Measurements from ENCODE around the gene CACNG1.

Gene CACNG1

GRCh38 chr17:67105213-67105612 lies 60.9 kb downstream of the CACNG1 start:
- Histone ChIP-seq H3K9ac (ENCODE audit: low read depth, low read length) (no peak overlapping the region), H3K4me1 (ENCODE audit: insufficient read depth, low read length) (no peaks in the 10 kb centered on the region), H3K9me3 (ENCODE audit: insufficient read depth, low read length, severe bottlenecking) (no peaks in the 10 kb centered on the region), H3K79me2 (ENCODE audit: insufficient read depth, low read length) (peaks cover 8% of the 10 kb centered on the region; the same call in 1 of the 2 replicates), H3K36me3 (ENCODE audit: insufficient read depth, low read length) (peaks cover 60% of the 10 kb centered on the region), H3K27ac (ENCODE audit: low read length) (no peak overlapping the region), H4K20me1 (ENCODE audit: insufficient read depth, low read length) (peaks cover 4% of the 10 kb centered on the region; the same call in 1 of the 2 replicates), H3K27me3 (ENCODE audit: insufficient read depth, low read length, poor library complexity) (no peaks in the 10 kb centered on the region), H3K4me2 (ENCODE audit: insufficient read depth, low read length) (no peak overlapping the region), H3K4me3 (ENCODE audit: low read depth in 1 of 2, low read length in 2 of 2) (no peak overlapping the region), H2AFZ (ENCODE audit: low read depth, low read length) (no peak overlapping the region)
- ATAC-seq (ENCODE audit: insufficient read depth, low read depth) (no peak), DNase-seq (no peak)
- TF ChIP-seq CTCF (IDR thresholded peaks at IDR 0.05; ENCODE audit: borderline replicate concordance, extremely low read depth, low read length, poor library complexity, severe bottlenecking) (no peak), EZH2 (IDR thresholded peaks at IDR 0.05; ENCODE audit: borderline replicate concordance, low read depth, low read length, severe bottlenecking) (no peak)
